GM21619 (cell line): ENCODE measurements around the gene TDO2.
"Not testable (repeated sequence)": the region's sequence is repeated elsewhere in the genome, so short reads cannot be mapped to it uniquely, and the experiment has no call there.

Experiments used
- ATAC-seq: cut with Tn5 transposase; IDR thresholded peaks from one replicate; pipeline ENCODE4 v1.9.1; 2021; ENCODE audit not compliant: unreplicated experiment

Gene TDO2

GRCh38 chr4:155903453-155903852 is at the start of gene TDO2:
Gene TDO2 (plus strand): TSS chr4:155903696. CDS start chr4:155903759, 63 bp downstream.
- ATAC-seq: no peak

DNA sequence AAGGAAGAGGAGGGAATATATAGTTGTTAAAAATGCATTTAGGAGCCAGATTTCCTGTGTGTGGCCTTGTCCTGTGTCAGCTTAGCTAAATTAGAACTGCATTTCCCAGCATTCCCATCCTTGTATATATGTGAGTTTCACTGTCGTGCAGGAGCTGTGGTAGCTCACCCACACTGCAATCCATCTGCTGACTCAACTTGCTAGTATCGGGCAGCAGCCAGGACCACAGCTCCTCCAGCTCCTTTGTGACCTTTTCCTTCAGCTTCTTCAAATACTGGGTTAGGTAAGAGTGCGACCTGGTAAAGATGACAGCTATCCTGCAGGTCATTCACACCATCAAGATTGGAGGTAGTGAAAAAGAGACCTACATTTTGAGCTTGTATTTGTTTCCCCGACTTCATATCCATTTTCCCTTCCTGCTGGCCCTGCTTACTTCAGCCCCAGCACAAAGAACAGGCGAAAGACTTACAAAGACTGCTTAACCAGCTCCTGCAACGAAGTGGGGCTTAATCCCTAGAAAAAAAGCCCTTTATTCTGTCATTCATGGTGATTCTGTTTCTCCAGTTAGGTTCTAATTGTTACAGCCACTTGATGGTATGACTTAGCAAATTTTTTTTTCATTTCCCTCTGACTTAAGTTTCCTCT is 48.8 kb upstream of the TDO2 start:
- ATAC-seq: no peak

DNA sequence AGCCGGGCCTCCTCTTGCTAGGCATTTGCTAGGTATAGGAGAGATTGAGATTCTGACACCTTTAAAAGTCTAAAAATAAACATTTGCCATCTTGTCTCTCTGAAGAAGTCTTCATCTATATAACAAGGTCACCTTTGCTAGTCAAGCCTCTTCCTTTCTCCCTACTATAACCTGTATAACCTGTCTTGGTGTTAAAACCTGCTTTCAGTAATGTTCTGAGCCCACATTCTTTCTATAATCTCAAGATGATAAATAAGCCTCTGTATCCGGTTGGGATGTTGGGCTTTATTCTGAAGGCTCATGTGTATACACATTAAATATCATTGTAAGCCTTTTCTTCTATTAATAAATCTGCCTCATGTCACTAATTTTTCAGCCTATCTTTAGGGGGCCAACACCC is 47.6 kb upstream of the TDO2 start:
- no peak for ATAC-seq

DNA sequence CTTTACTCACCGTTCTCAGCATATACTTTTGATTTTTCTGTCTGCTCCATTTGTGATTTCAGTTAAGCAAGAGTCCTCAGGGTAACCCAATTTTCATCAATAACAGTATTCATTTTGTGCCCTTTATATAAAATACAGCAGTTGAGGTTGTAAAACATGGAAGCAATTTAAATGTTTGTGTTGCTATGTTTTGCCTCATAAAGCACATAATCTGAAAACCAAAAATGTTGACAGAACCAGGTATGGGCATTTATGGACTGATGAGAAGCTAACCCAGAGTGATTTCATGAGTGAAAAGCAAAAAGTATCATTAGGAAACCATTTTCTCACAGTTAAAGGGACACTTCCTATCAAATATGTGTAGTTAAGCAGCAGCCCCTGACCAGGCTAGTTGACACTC is 37.3 kb upstream of the TDO2 start, which contains the start of gene ASIC5:
Gene ASIC5 (minus strand): TSS at position 101 of the 400 bp plus-strand sequence. CDS start 51 bp downstream, at position 50.
- no peak for ATAC-seq

DNA sequence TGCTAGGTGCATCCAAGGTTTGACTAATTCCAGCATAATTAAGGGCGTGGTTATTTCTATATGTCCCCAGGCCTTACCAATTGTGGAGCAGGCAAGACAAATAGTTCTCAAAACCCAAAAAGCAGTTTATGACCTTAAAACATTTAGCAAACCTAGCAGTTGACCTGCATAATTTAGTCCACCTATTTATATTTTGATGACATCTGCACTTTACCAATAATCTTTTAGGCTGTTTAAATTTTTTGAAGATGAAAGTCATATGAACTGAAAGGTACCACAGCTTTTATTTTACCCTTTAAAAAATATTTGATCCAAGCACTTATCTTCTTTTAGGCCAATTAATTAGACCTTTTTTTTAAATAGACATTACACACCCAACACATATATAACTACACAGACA is 27.6 kb upstream of the TDO2 start:
- ATAC-seq: no peak

GRCh38 chr4:155877971-155878370 is 25.5 kb upstream of the TDO2 start:
- no peak for ATAC-seq

DNA sequence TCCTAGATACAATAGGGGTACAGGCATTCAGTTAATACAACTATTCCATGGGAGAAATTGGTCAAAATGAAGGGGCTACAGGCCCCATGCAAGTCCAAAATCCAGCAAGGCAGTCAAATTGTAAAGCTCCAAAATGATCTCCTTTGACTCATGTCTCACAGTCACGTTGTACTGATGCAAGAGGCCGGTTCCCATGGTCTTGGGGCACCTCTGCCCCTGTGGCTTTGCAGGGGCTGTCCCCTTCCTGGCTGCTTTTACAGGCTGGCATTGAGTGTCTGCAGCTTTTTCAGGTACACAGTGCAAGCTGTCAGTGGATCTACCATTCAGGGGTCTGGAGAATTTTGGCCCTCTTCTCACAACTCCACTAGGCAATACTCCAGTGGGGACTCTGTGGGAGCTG is 24.9 kb upstream of the TDO2 start:
- ATAC-seq: peak; percentile 48

GRCh38 chr4:155879767-155880166 is 23.7 kb upstream of the TDO2 start:
- ATAC-seq: no peak

DNA sequence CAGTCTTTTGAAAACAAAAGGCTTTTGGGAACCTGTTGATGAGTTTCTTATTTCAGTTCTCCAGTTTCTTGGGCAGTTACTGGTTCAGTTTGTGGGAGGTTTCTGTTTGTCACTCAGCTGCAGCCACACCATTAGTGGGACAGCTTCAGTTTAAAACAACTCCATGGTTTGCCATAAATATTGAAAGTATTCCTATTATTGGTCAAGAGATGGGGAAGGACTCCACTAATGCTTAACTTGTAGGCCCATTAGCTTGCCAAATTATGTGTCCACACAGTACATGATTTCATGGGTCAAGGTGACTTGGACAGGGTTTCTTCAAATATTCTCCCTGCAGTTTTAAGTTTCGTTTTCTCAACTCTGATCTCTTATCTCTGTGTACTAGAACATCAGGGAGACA is 21.9 kb upstream of the TDO2 start:
- no peak for ATAC-seq

GRCh38 chr4:155883895-155884294 is 19.6 kb upstream of the TDO2 start:
- ATAC-seq: no peak

DNA sequence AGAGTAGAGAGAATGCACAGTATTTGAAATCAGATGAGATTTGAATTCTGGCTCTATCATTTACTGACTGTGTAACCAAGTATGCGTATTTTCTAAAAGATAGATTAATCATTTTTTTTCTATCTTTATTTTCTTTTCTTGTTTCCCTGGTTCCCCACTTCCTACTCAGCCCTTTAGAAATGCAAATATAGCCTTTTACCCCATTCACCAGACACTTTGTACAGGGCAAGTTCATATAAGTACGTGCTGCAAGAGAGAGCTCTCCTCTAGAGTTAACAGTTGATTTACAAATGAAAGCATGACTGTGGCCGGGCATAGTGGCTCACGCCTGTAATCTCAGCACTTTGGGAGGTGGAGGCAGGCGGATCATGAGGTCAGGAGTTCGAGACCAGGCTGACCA is 17.8 kb upstream of the TDO2 start:
- ATAC-seq: no peak

DNA sequence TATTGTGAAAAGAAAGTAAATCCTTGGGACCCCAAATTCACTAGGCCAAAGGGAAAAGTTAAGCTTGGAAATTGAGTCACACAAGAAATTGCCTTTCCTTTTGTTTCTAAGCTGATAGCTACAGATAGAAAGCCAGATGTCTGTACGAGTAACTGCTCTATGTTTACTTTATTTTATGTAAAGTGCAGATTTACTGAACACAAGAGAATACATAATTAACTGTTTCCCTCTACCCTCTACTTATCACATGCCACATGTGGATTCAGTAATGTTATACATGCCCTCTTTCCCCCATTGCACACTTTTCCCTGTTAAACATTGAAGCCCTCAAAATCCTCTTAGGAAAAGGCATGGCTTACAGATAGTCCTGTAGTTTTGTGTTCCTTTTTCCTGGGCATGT is 16.5 kb upstream of the TDO2 start:
- ATAC-seq: no peak

- ATAC-seq: no peak
These were observed 15.5 kb upstream of the TDO2 start for GRCh38 chr4:155887847-155888570.

- ATAC-seq: peak; percentile 97
These were observed 14.3 kb upstream of the TDO2 start for GRCh38 chr4:155889031-155889793.

DNA sequence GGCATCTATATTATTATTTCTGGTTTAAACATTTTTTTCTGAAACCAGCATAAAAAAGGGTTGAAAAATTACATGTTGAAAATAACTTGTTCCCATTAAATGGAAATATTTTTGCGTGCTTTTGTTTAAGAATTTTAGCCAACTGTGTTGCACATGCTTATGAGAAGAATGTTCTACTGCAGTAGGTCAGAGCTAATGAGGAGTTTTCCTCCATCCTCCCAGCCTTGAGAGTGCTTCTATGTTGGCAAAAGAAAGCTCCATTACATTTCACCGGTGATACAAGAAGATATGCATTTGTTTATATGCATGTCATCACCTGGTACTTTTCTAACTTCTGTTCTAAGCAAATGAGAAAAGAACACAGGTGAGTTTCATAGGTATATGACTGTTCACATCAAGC is 13.6 kb upstream of the TDO2 start:
- ATAC-seq: no peak

- no peak for ATAC-seq
These were observed 12.4 kb upstream of the TDO2 start for GRCh38 chr4:155891058-155891457.

GRCh38 chr4:155898371-155898770 is 5.1 kb upstream of the TDO2 start:
- not testable (repeated sequence) for ATAC-seq

GRCh38 chr4:155899891-155900290 is 3.6 kb upstream of the TDO2 start:
- ATAC-seq: no peak

DNA sequence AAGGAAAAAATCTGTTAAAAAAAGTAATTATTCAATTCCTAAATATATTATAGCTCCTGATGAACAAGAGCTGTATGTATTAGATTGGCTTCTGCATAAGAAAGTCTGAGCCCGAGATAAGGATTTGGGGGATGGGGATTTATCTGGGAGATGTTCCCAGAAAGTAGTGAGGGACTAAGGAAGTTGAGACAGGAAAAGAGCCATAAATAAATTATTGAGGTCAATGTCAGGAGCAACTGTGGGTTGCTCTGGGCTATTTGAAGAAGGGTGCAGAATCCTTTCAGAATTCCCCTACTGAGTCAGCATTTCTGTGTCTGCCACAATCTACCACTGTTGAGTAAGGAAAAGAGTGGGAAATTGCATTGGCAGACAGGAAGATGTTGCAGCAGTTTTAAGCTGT is 3.1 kb upstream of the TDO2 start:
- ATAC-seq: no peak

GRCh38 chr4:155901013-155901412 is 2.5 kb upstream of the TDO2 start:
- ATAC-seq: no peak

- ATAC-seq: no peak
These were observed 835 bp downstream of the TDO2 start for GRCh38 chr4:155904331-155904730.
